ENCODE measurements around the gene RNU6-8.
A peak's percentile ranks its signal among the peaks of the same experiment; 100 is the strongest.

Gene RNU6-8

GRCh38 chr14:32205554-32205953, 2.5 kb upstream of the RNU6-8 start:
- no peak for DNase-seq (ENCODE audit: low read depth in 2 of 2)

- DNase-seq (ENCODE audit: low read depth in 2 of 2), result no peak
Observed at GRCh38 chr14:32203928-32204357, 874 bp upstream of the RNU6-8 start.

GRCh38 chr14:32202491-32202997, 525 bp downstream of the RNU6-8 start:
- no peak for DNase-seq (ENCODE audit: low read depth in 2 of 2)

GRCh38 chr14:32201816-32202490, 1.1 kb downstream of the RNU6-8 start, which contains the start of gene RNU6-7:
TSS of gene RNU6-7 (plus strand) at chr14:32202045.
- DNase-seq (ENCODE audit: low read depth in 2 of 2), result no peak

- peak; percentile 55 to 65 for DNase-seq (ENCODE audit: low read depth in 2 of 2)
Observed at GRCh38 chr14:32201193-32201815, 1.8 kb downstream of the RNU6-8 start.

GRCh38 chr14:32200368-32201192, 2.5 kb downstream of the RNU6-8 start:
- DNase-seq (ENCODE audit: low read depth in 2 of 2), result no peak

- no peak for DNase-seq (ENCODE audit: low read depth in 2 of 2)
Observed at GRCh38 chr14:32197919-32198318, 5.2 kb downstream of the RNU6-8 start.

- DNase-seq (ENCODE audit: low read depth in 2 of 2), result no peak
Observed at GRCh38 chr14:32195636-32196035, 7.4 kb downstream of the RNU6-8 start.

GRCh38 chr14:32193532-32193931, 9.5 kb downstream of the RNU6-8 start:
- DNase-seq (ENCODE audit: low read depth in 2 of 2), result no peak

GRCh38 chr14:32192712-32193373, 10.2 kb downstream of the RNU6-8 start:
- DNase-seq (ENCODE audit: low read depth in 2 of 2), result no peak

GRCh38 chr14:32190673-32191072, 12.4 kb downstream of the RNU6-8 start:
- no peak for DNase-seq (ENCODE audit: low read depth in 2 of 2)

GRCh38 chr14:32189811-32190210, 13.3 kb downstream of the RNU6-8 start:
- DNase-seq (ENCODE audit: low read depth in 2 of 2), result no peak

- no peak for DNase-seq (ENCODE audit: low read depth in 2 of 2)
Observed at GRCh38 chr14:32186248-32186647, 16.8 kb downstream of the RNU6-8 start.

GRCh38 chr14:32185097-32185496, 18.0 kb downstream of the RNU6-8 start:
- no peak for DNase-seq (ENCODE audit: low read depth in 2 of 2)

GRCh38 chr14:32183151-32184058, 19.7 kb downstream of the RNU6-8 start:
- DNase-seq (ENCODE audit: low read depth in 2 of 2), result no peak

- DNase-seq (ENCODE audit: low read depth in 2 of 2), result no peak
Observed at GRCh38 chr14:32171469-32171868, 31.6 kb downstream of the RNU6-8 start.

GRCh38 chr14:32169191-32169590, 33.9 kb downstream of the RNU6-8 start:
- no peak for DNase-seq (ENCODE audit: low read depth in 2 of 2)

- no peak for DNase-seq (ENCODE audit: low read depth in 2 of 2)
Observed at GRCh38 chr14:32167907-32168306, 35.2 kb downstream of the RNU6-8 start.

GRCh38 chr14:32166924-32167323, 36.1 kb downstream of the RNU6-8 start:
- DNase-seq (ENCODE audit: low read depth in 2 of 2), result no peak

- DNase-seq (ENCODE audit: low read depth in 2 of 2), result no peak
Observed at GRCh38 chr14:32166029-32166428, 37.0 kb downstream of the RNU6-8 start.

All from stimulated activated CD8-positive, alpha-beta memory T cell treated with anti-CD3 and anti-CD28 coated beads, Interleukin-7, amount 100 ng/mL, for 4 hours (primary cell).